Large intestine (tissue), 3 donors: ENCODE data around the gene PSD2. TPM values are rescaled to one million over a fixed set of nuclear protein-coding genes. Genes with fewer than 3 reads are reported as not detected.
"Not testable (repeated sequence)": the region's sequence is repeated elsewhere in the genome, so short reads cannot be mapped to it uniquely, and the experiment has no call there.

ENCODE experiments used
- DNase-seq, 2 donors: peaks; one replicate each; pipeline versions ENCODE4 v3.0.0 to v3.0.0-alpha.2; 2013
- H3K27ac ChIP-seq: one replicate; pipeline ENCODE4 v1.5.1; 2013; ENCODE audit warnings: low read length
- H3K27me3 ChIP-seq: 2 replicates; pipeline ENCODE4 v1.6.1; 2013; ENCODE audit warnings: low read length; ENCODE audit not compliant: control insufficient read depth, insufficient read depth
- H3K36me3 ChIP-seq: 2 replicates; pipeline ENCODE4 v1.6.1; 2013; ENCODE audit warnings: low read length; ENCODE audit not compliant: control insufficient read depth, insufficient read depth
- H3K4me1 ChIP-seq: one replicate; pipeline ENCODE4 v1.6.1; 2013; ENCODE audit warnings: low read length; ENCODE audit not compliant: control insufficient read depth, insufficient read depth
- H3K4me3 ChIP-seq: one replicate; pipeline ENCODE4 v1.5.1; 2013; ENCODE audit warnings: low read length
- H3K9me3 ChIP-seq: one replicate; pipeline ENCODE4 v1.6.1; 2013; ENCODE audit warnings: mild to moderate bottlenecking, low read depth, low read length, moderate library complexity; ENCODE audit not compliant: control insufficient read depth
- WGBS: methylation state at CpG from one replicate; pipeline ENCODE4 v1.1.5; 2013; ENCODE audit warnings: low lambda C conversion rate; ENCODE audit not compliant: insufficient coverage; 5-methylcytosine and 5-hydroxymethylcytosine counted together
- polyA plus RNA-seq: library from polyadenylated mRNA; unstranded; fragments of 120-200 nt; gene quantifications from one replicate; pipeline ENCODE4 v1.2.1, GENCODE V29; 2013

The PSD2 gene
- polyA plus RNA-seq, 1 donor = 0.99 TPM

- H3K27me3 ChIP-seq = peaks cover 63% of the 10 kb centered on the region
- H3K36me3 ChIP-seq = no peaks in the 10 kb centered on the region
- H3K4me1 ChIP-seq = peaks cover 3% of the 10 kb centered on the region
- no CpG with 5 or more reads among the region's 2 CpGs for whole genome bisulfite sequencing
- H3K4me3 ChIP-seq = no peak overlapping the region
- no peak for DNase-seq
- H3K9me3 ChIP-seq = peaks cover 14% of the 10 kb centered on the region
- H3K27ac ChIP-seq = no peak overlapping the region
Observed at GRCh38 chr5:139792218-139792617, 3.4 kb upstream of the PSD2 start.

GRCh38 chr5:139792655-139793054 lies 3.0 kb upstream of the PSD2 start:
- not testable (repeated sequence) for H3K36me3 ChIP-seq, DNase-seq, H3K27ac ChIP-seq, H3K4me1 ChIP-seq, H3K4me3 ChIP-seq
- Histone ChIP-seq H3K9me3 (peaks cover 14% of the 10 kb centered on the region), H3K27me3 (peaks cover 66% of the 10 kb centered on the region)
- 20% methylated on average over 1 of the region's 2 CpGs for WGBS

GRCh38 chr5:139794067-139794846 lies 1.4 kb upstream of the PSD2 start:
- Histone ChIP-seq H3K4me1 (no peaks in the 10 kb centered on the region), H3K36me3 (no peaks in the 10 kb centered on the region), H3K9me3 (peaks cover 11% of the 10 kb centered on the region), H3K27ac (no peak overlapping the region), H3K4me3 (no peak overlapping the region), H3K27me3 (peaks cover 66% of the 10 kb centered on the region)
- no peak for DNase-seq
- no CpG with 5 or more reads among the region's 6 CpGs for WGBS

- WGBS = no CpG with 5 or more reads among the region's 47 CpGs
- H3K36me3 ChIP-seq = no peaks in the 10 kb centered on the region
- no peak overlapping the region for H3K27ac ChIP-seq
- H3K9me3 ChIP-seq = peaks cover 11% of the 10 kb centered on the region
- H3K4me3 ChIP-seq = no peak overlapping the region
- peaks cover 74% of the 10 kb centered on the region for H3K27me3 ChIP-seq
- DNase-seq = no peak
- H3K4me1 ChIP-seq = no peaks in the 10 kb centered on the region
Observed at GRCh38 chr5:139796061-139796806, 626 bp downstream of the PSD2 start.

GRCh38 chr5:139797335-139797734 lies 1.7 kb downstream of the PSD2 start:
- no peak overlapping the region for H3K4me3 ChIP-seq
- peaks cover 81% of the 10 kb centered on the region for H3K27me3 ChIP-seq
- H3K9me3 ChIP-seq = peaks cover 11% of the 10 kb centered on the region
- H3K4me1 ChIP-seq = no peaks in the 10 kb centered on the region
- DNase-seq = no peak
- no peaks in the 10 kb centered on the region for H3K36me3 ChIP-seq
- no peak overlapping the region for H3K27ac ChIP-seq
- WGBS = no CpG with 5 or more reads among the region's 3 CpGs

- Histone ChIP-seq H3K4me1 (no peaks in the 10 kb centered on the region), H3K27me3 (peaks cover 83% of the 10 kb centered on the region), H3K27ac (no peak overlapping the region), H3K4me3 (no peak overlapping the region), H3K36me3 (no peaks in the 10 kb centered on the region), H3K9me3 (peaks cover 11% of the 10 kb centered on the region)
- DNase-seq = no peak
- WGBS = no CpG with 5 or more reads among the region's 9 CpGs
Observed at GRCh38 chr5:139797856-139798510, 2.4 kb downstream of the PSD2 start.

- peaks cover 77% of the 10 kb centered on the region for H3K27me3 ChIP-seq
- peaks cover 11% of the 10 kb centered on the region for H3K9me3 ChIP-seq
- H3K4me3 ChIP-seq = no peak overlapping the region
- H3K27ac ChIP-seq = no peak overlapping the region
- WGBS = 0% methylated on average over 1 of the region's 2 CpGs
- H3K4me1 ChIP-seq = no peaks in the 10 kb centered on the region
- DNase-seq = no peak
- no peaks in the 10 kb centered on the region for H3K36me3 ChIP-seq
Observed at GRCh38 chr5:139798883-139799282, 3.3 kb downstream of the PSD2 start.

- Histone ChIP-seq H3K36me3 (no peaks in the 10 kb centered on the region), H3K27ac (no peak overlapping the region), H3K4me3 (no peak overlapping the region), H3K4me1 (no peaks in the 10 kb centered on the region), H3K9me3 (peaks cover 11% of the 10 kb centered on the region), H3K27me3 (peaks cover 72% of the 10 kb centered on the region)
- DNase-seq = no peak
Observed at GRCh38 chr5:139799359-139799758, 3.8 kb downstream of the PSD2 start.

GRCh38 chr5:139803978-139804377 lies 8.4 kb downstream of the PSD2 start:
- WGBS = no CpG with 5 or more reads among the region's 2 CpGs
- peaks cover 47% of the 10 kb centered on the region for H3K27me3 ChIP-seq
- no peak overlapping the region for H3K4me3 ChIP-seq
- H3K36me3 ChIP-seq = no peaks in the 10 kb centered on the region
- DNase-seq = no peak
- H3K27ac ChIP-seq = no peak overlapping the region
- no peaks in the 10 kb centered on the region for H3K4me1 ChIP-seq
- no peaks in the 10 kb centered on the region for H3K9me3 ChIP-seq

- Histone ChIP-seq H3K9me3 (no peaks in the 10 kb centered on the region), H3K36me3 (no peaks in the 10 kb centered on the region), H3K4me1 (no peaks in the 10 kb centered on the region), H3K27ac (no peak overlapping the region), H3K4me3 (no peak overlapping the region), H3K27me3 (peaks cover 38% of the 10 kb centered on the region)
- DNase-seq = no peak
- WGBS = no CpG with 5 or more reads among the region's 17 CpGs
Observed at GRCh38 chr5:139804800-139805397, 9.3 kb downstream of the PSD2 start.
